HUES64 (cell line): ENCODE results near the gene MGAT4A.

Experiments used
- H3K27ac ChIP-seq: 2 replicates; pipeline ENCODE4 v1.7.0; 2013; ENCODE audit warnings: low read depth, low read length, inconsistent platforms
- H3K27me3 ChIP-seq: 2 replicates; pipeline ENCODE4 v1.6.1; 2013; ENCODE audit warnings: mild to moderate bottlenecking, low read length; ENCODE audit not compliant: insufficient read depth
- H3K36me3 ChIP-seq: 2 replicates; pipeline ENCODE4 v1.6.1; 2013; ENCODE audit warnings: mild to moderate bottlenecking, low read length; ENCODE audit not compliant: insufficient read depth
- H3K4me1 ChIP-seq: 2 replicates; pipeline ENCODE4 v1.6.1; 2013; ENCODE audit warnings: mild to moderate bottlenecking, low read length, moderate library complexity; ENCODE audit not compliant: insufficient read depth
- H3K4me3 ChIP-seq: 2 replicates; pipeline ENCODE4 v1.5.1; 2013; ENCODE audit warnings: mild to moderate bottlenecking, low read length, moderate library complexity
- H3K9ac ChIP-seq: 2 replicates; pipeline ENCODE4 v1.6.1; 2013; ENCODE audit warnings: mild to moderate bottlenecking, low read depth, low read length
- H3K9me3 ChIP-seq: 2 replicates; pipeline ENCODE4 v1.6.1; 2013; ENCODE audit warnings: low read depth, low read length; ENCODE audit not compliant: insufficient read depth
- WGBS: fragments of 150-250, 120-280 bp; methylation state at CpG from one replicate; pipeline ENCODE4 v1.1.7; 2013; ENCODE audit warnings: missing lambda C conversion rate; 5-methylcytosine and 5-hydroxymethylcytosine counted together

The MGAT4A gene

GRCh38 chr2:98712145-98712544 is 18.8 kb downstream of the MGAT4A start:
- H3K27me3 ChIP-seq: no peaks in the 10 kb centered on the region
- no peaks in the 10 kb centered on the region for H3K4me1 ChIP-seq
- 94% methylated on average over 3 of the region's 3 CpGs for WGBS
- no peak overlapping the region for H3K9ac ChIP-seq
- H3K27ac ChIP-seq: no peak overlapping the region
- H3K9me3 ChIP-seq: no peaks in the 10 kb centered on the region
- no peaks in the 10 kb centered on the region for H3K36me3 ChIP-seq
- H3K4me3 ChIP-seq: no peak overlapping the region

GRCh38 chr2:98711506-98711905 is 19.4 kb downstream of the MGAT4A start:
- 91% methylated on average over 2 of the region's 3 CpGs for WGBS
- Histone ChIP-seq H3K27me3 (no peaks in the 10 kb centered on the region), H3K27ac (no peak overlapping the region), H3K9ac (no peak overlapping the region), H3K9me3 (no peaks in the 10 kb centered on the region), H3K4me1 (no peaks in the 10 kb centered on the region), H3K4me3 (no peak overlapping the region), H3K36me3 (no peaks in the 10 kb centered on the region)

GRCh38 chr2:98710734-98711133 is 20.2 kb downstream of the MGAT4A start:
- H3K4me3 ChIP-seq: no peak overlapping the region
- H3K9ac ChIP-seq: no peak overlapping the region
- no peaks in the 10 kb centered on the region for H3K27me3 ChIP-seq
- H3K27ac ChIP-seq: no peak overlapping the region
- no peaks in the 10 kb centered on the region for H3K4me1 ChIP-seq
- 97% methylated on average over 4 of the region's 4 CpGs for WGBS
- H3K9me3 ChIP-seq: no peaks in the 10 kb centered on the region
- no peaks in the 10 kb centered on the region for H3K36me3 ChIP-seq

GRCh38 chr2:98709535-98709934 is 21.4 kb downstream of the MGAT4A start:
- no peak overlapping the region for H3K27ac ChIP-seq
- H3K27me3 ChIP-seq: no peaks in the 10 kb centered on the region
- H3K4me1 ChIP-seq: no peaks in the 10 kb centered on the region
- H3K9me3 ChIP-seq: no peaks in the 10 kb centered on the region
- no peak overlapping the region for H3K4me3 ChIP-seq
- no peak overlapping the region for H3K9ac ChIP-seq
- H3K36me3 ChIP-seq: no peaks in the 10 kb centered on the region

- H3K9me3 ChIP-seq: no peaks in the 10 kb centered on the region
- no peaks in the 10 kb centered on the region for H3K4me1 ChIP-seq
- H3K9ac ChIP-seq: no peak overlapping the region
- H3K27me3 ChIP-seq: no peaks in the 10 kb centered on the region
- H3K36me3 ChIP-seq: no peaks in the 10 kb centered on the region
- H3K27ac ChIP-seq: no peak overlapping the region
- 91% methylated on average over 6 of the region's 6 CpGs for WGBS
- no peak overlapping the region for H3K4me3 ChIP-seq
These were observed 22.3 kb downstream of the MGAT4A start for GRCh38 chr2:98708396-98709186.

- no peak overlapping the region for H3K4me3 ChIP-seq
- no peak overlapping the region for H3K27ac ChIP-seq
- H3K36me3 ChIP-seq: no peaks in the 10 kb centered on the region
- H3K9ac ChIP-seq: no peak overlapping the region
- WGBS: 100% methylated on average over 1 of the region's 2 CpGs
- H3K4me1 ChIP-seq: no peaks in the 10 kb centered on the region
- no peaks in the 10 kb centered on the region for H3K27me3 ChIP-seq
- H3K9me3 ChIP-seq: no peaks in the 10 kb centered on the region
These were observed 24.3 kb downstream of the MGAT4A start for GRCh38 chr2:98706591-98706990.

- Histone ChIP-seq H3K4me3 (no peak overlapping the region), H3K36me3 (no peaks in the 10 kb centered on the region), H3K4me1 (no peaks in the 10 kb centered on the region), H3K9me3 (no peaks in the 10 kb centered on the region), H3K27ac (no peak overlapping the region), H3K9ac (no peak overlapping the region), H3K27me3 (no peaks in the 10 kb centered on the region)
- 87% methylated on average over 3 of the region's 3 CpGs for WGBS
These were observed 25.7 kb downstream of the MGAT4A start for GRCh38 chr2:98705333-98705617.

- 93% methylated on average over 9 of the region's 9 CpGs for WGBS
- Histone ChIP-seq H3K4me1 (no peaks in the 10 kb centered on the region), H3K27me3 (no peaks in the 10 kb centered on the region)
These were observed 26.2 kb downstream of the MGAT4A start for GRCh38 chr2:98704499-98705332.

GRCh38 chr2:98703738-98704137 is 27.2 kb downstream of the MGAT4A start:
- no peaks in the 10 kb centered on the region for H3K4me1 ChIP-seq
- no peak overlapping the region for H3K9ac ChIP-seq
- 98% methylated on average over 5 of the region's 5 CpGs for WGBS
- H3K27me3 ChIP-seq: no peaks in the 10 kb centered on the region
- no peaks in the 10 kb centered on the region for H3K9me3 ChIP-seq
- H3K4me3 ChIP-seq: no peak overlapping the region
- H3K27ac ChIP-seq: no peak overlapping the region
- H3K36me3 ChIP-seq: no peaks in the 10 kb centered on the region

More at GRCh38 chr2:98704499-98705332, 26.2 kb downstream of the MGAT4A start:
- Histone ChIP-seq H3K36me3 (no peaks in the 10 kb centered on the region), H3K9ac (no peak overlapping the region), H3K4me3 (no peak overlapping the region), H3K9me3 (no peaks in the 10 kb centered on the region), H3K27ac (no peak overlapping the region)

GRCh38 chr2:98702858-98703620 is 27.9 kb downstream of the MGAT4A start:
- 93% methylated on average over 5 of the region's 6 CpGs for WGBS
- H3K4me3 ChIP-seq: no peak overlapping the region

GRCh38 chr2:98702127-98702802 is 28.7 kb downstream of the MGAT4A start:
- Histone ChIP-seq H3K4me1 (no peaks in the 10 kb centered on the region), H3K36me3 (no peaks in the 10 kb centered on the region), H3K4me3 (no peak overlapping the region), H3K9ac (no peak overlapping the region), H3K9me3 (no peaks in the 10 kb centered on the region), H3K27me3 (no peaks in the 10 kb centered on the region), H3K27ac (no peak overlapping the region)
- 94% methylated on average over 8 of the region's 8 CpGs for WGBS

More at GRCh38 chr2:98702858-98703620, 27.9 kb downstream of the MGAT4A start:
- H3K9me3 ChIP-seq: no peaks in the 10 kb centered on the region
- no peaks in the 10 kb centered on the region for H3K36me3 ChIP-seq
- H3K4me1 ChIP-seq: no peaks in the 10 kb centered on the region
- H3K27me3 ChIP-seq: no peaks in the 10 kb centered on the region
- H3K9ac ChIP-seq: no peak overlapping the region
- H3K27ac ChIP-seq: no peak overlapping the region
